GM19043 (cell line): Measurements from ENCODE around the gene AGAP1.
"Not testable (repeated sequence)": the region's sequence is repeated elsewhere in the genome, so short reads cannot be mapped to it uniquely, and the experiment has no call there.

ENCODE experiments used
- ATAC-seq: cut with Tn5 transposase; IDR thresholded peaks from one replicate; pipeline ENCODE4 v1.9.1; 2021; ENCODE audit warnings: low read depth; ENCODE audit not compliant: unreplicated experiment

AGAP1 gene

DNA sequence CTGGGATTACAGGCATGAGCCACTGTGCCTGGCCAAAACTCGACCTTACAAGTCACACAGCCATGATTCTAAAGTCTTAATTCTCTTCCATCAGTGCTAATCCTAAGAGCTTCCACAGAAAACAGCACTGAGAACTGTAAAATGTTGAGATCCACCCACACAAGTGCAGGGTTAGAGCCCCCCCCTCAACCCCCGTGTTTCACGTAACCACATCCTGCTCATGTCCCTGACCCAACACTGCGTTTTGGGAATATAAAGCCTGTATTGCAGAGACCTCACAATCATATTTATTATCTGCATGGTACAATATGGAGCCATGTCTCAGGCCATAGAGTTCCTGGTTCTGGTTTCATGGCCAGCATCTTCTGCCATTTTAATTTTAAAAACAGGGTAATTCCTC, 563.5 kb downstream of the AGAP1 start:
- no peak for ATAC-seq

GRCh38 chr2:236061497-236061896, 567.7 kb downstream of the AGAP1 start:
- ATAC-seq, result no peak

GRCh38 chr2:236061899-236062298, 568.1 kb downstream of the AGAP1 start:
- no peak for ATAC-seq

- not testable (repeated sequence) for ATAC-seq
These were observed 569.0 kb downstream of the AGAP1 start for GRCh38 chr2:236062806-236063205.

DNA sequence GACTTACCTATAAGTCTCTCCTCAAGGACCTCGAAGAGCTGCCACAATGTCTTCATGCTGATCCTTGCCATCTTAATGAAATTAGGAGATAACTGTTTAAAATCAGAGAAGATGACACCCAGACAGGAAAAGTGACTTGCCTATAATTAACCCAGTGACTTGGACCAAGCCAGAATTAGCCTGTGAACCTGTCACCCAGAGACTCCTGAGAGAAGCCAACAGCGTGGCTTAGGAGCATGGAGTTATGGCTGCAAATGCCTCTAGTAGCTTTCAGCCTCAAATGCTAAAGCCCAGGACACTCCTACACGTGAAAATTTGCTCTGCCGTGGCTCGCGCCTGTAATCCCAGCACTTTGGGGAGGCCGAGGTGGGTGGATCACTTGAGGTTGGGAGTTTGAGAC, 570.2 kb downstream of the AGAP1 start:
- ATAC-seq, result no peak

- no peak for ATAC-seq
These were observed 571.7 kb downstream of the AGAP1 start for GRCh38 chr2:236065314-236066160.

- ATAC-seq, result no peak
These were observed 576.4 kb downstream of the AGAP1 start for GRCh38 chr2:236070236-236070635.

GRCh38 chr2:236073246-236073645, 579.4 kb downstream of the AGAP1 start:
- no peak for ATAC-seq

GRCh38 chr2:236073867-236074655, 580.2 kb downstream of the AGAP1 start:
- ATAC-seq, result no peak

- no peak for ATAC-seq
These were observed 582.0 kb downstream of the AGAP1 start for GRCh38 chr2:236075802-236076201.

- ATAC-seq, result no peak
These were observed 584.7 kb downstream of the AGAP1 start for GRCh38 chr2:236078297-236079255.

GRCh38 chr2:236080412-236080811, 586.6 kb downstream of the AGAP1 start:
- ATAC-seq, result no peak

- no peak for ATAC-seq
These were observed 587.3 kb downstream of the AGAP1 start for GRCh38 chr2:236081171-236081570.

DNA sequence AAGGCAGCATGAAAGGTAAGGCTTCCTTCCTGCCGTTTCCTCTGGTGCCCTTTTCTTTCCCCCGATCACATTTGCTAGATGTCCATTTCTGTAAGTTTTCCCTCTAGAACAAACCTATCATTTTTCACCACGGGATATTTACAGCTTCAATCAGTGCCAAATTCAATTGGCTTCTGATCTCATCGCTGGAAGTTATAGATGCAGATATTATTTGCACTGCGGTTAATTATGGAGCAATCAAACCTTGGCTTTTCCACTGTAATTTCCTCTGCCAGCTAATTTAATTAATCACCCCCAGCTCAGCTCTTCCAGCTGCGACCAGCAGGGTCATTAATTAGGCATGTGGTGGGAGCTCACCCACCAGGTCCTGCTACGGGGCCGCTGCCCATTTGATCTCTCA, 588.2 kb downstream of the AGAP1 start:
- no peak for ATAC-seq

DNA sequence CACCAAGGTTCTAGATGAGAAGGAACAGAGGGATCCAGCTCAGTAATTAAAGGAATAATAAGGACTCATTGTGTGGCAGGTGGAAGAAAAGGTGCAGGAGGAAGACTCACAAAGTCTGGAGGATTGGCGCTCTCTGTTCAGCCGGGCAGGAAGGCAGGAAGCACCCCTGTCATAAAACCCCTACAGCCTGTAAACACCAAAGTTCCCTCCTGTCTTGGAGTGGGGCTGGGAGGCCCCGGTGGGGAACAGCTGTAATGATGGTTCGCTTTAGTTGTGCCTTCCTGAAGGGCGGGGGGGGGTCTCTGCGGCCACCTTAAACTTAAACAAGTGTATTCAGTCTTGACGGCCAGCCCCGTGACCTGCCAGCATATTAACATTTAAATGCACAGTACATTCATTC, 590.1 kb downstream of the AGAP1 start:
- no peak for ATAC-seq

DNA sequence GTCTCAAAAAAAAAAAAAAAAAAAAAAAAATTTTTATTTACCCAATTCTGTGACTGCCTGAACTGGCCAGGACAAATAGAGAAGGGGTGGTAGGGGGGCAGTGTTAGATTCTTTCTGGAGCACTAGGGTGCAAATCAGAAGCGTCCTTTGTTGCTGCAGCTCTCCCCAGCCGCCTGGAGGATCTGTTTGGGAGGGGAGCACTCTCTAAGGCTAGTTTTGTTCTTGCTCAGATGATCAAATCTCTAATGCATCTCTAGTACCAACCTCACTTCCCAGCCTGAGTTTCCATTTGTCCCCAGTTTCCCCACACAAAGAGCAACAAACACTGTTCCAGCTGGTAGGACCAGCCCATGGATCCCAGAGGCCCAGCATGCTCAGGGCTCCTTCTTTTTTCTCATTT, 591.4 kb downstream of the AGAP1 start:
- no peak for ATAC-seq

DNA sequence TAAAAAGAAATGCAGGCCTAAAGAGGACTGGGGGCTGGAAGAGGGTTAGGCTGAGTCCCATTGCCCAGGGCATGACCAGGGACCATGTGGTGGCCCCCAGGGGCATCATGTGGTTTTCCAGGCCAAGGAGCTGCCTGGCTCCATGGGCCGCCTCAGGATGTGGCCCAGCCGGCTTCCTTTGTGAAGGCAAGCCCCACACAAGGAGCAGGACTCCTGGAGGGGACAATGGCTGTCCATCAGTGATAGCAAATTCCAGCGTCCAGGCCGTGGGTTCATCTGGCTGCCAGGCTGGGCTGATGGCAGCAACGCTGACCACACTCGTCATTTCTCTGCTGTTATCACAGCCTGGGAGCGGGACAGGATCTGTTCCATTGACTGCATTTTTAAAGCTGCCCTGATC, 591.8 kb downstream of the AGAP1 start:
- no peak for ATAC-seq

DNA sequence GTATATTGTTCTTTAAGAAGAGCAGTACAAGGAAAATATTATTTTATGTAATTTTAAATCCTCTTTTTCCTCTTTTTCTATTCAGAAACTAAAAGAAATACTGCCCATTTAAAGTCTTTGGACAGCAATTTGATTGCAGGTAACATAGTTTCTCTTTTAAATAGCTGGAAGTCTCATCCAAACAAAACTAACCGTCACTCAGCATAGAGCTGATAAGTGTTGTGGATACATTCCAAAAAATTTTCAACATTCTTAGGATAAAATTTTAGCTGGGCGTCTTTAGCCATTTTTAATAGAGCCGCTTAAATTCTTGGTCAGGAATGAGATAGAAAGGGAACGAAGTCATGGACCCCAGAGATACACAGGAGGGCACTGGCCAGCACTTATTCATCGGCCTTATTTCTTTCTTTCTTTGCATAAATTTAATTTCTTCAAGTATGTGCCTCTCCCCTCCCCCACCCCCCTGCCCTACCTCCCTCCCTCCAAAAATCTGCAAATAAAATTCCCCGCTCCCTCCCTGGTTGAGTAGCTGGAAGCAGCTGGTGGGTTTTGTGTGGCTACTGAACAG, 592.6 kb downstream of the AGAP1 start:
- ATAC-seq, result no peak

DNA sequence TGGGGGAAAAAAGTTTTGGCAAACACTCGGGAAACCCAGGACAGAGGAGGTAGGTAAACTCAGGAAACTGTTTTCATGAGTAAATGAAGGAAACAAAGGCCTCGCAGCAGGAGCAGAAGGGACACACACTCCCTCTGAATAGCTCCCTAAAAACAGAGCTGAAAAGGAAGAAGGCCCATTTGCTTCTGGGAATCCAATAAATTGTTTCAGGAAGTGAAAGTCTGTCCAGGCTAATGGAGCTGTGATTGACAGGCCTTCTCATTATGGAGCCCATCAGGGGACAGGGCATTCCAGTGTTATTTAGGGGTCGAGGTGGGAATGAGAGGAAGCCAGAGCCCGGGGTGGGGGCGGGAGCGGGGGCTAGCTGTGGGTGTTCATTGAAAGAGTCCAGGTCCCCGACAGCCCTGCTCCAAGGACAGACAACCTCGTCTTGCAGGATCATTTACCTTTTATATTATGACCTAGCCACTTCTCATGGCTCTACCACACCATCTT, 593.2 kb downstream of the AGAP1 start:
- no peak for ATAC-seq

DNA sequence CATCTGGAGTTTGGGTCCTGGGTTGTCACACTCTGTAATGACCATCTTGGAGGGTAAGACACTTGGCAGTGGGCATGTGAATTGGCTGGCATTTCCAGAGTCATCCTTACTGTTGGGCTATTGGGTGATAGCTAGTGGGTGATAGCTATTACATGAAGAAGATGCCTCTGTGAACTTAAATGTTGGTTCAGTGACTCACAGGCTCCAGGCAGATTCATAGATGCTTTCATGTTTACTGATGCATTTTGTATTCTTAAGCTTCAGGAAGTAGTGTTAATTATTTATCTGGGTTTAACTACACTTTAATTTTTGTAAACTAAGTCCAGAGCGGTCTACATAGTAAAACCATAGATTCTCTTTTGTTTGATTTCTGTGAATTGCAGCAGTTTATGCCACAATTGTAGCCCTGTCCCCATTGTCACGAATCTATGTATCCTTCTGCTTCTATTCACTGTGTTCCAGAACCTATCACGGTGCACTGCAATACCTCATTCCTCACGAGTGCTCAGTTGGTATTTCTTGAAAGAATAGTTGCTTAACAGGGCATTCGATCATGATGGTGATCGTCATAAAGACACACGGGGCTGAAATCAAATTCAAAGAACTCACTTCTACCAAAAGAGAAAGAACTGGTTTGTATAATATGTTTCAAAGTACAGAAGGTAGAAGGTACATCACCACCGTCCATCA, 594.7 kb downstream of the AGAP1 start:
- ATAC-seq, result no peak
